GM19468 (cell line): ENCODE data around the gene LRRC8A.
"Not testable (repeated sequence)": the region's sequence is repeated elsewhere in the genome, so short reads cannot be mapped to it uniquely, and the experiment has no call there.

ENCODE experiments used
- ATAC-seq: cut with Tn5 transposase; IDR thresholded peaks from one replicate; pipeline ENCODE4 v1.9.1; 2021; ENCODE audit warnings: mild to moderate bottlenecking, moderate library complexity, moderate number of reproducible peaks; ENCODE audit not compliant: unreplicated experiment; ENCODE audit errors: extremely low read depth

Gene LRRC8A

DNA sequence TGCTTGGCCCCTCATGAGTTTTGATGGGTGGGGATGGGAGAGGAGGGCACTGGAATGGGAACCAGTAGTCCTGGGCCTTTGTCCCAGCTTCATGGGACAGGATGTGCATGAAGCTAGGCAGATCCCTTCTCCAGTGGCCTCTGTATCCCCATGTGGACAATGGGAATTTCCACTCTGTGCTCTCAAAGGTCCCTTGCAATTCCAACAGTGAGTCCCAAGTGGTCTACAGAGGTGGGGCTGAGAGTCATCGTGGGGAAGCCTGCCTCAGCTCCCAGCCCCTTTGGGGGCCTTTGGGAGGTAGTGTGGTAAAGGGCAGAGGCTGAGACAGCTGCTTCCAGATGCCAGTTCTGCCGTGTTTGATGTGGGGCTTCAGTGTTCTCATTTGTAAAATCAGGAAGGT is 37.0 kb downstream of the LRRC8A start:
- no peak for ATAC-seq

- ATAC-seq: no peak
Measured at GRCh38 chr9:128919402-128920089, 37.6 kb downstream of the LRRC8A start.

GRCh38 chr9:128920381-128921058 is 38.6 kb downstream of the LRRC8A start, which contains the start of gene PHYHD1:
Gene PHYHD1, plus strand, starts transcription at chr9:128920982. Its CDS starts 1,342 bp downstream, at chr9:128922324.
- no peak for ATAC-seq

GRCh38 chr9:128921881-128922763 is 40.2 kb downstream of the LRRC8A start:
- ATAC-seq: no peak

- ATAC-seq: no peak
Measured at GRCh38 chr9:128923493-128923883, 41.6 kb downstream of the LRRC8A start.

GRCh38 chr9:128927731-128928411 is 45.9 kb downstream of the LRRC8A start:
- no peak for ATAC-seq

DNA sequence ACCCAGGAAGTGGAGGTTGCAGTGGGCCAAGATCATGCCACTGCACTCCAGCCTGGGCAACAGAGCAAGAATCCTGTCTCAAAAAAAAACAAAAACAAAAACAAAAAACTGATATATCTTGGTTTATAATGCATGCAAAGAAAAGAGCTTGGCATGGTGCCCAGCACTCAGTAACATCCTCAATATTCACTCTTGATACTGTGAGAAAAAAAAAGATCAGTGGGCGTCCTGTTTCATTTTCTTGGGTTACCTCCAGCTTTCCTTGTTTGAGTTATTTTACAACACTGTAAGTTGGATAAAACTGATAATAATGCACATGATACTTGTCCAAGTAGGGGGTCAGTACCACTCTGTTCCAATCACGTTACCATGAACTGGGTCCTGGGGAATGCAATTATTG is 46.7 kb downstream of the LRRC8A start:
- ATAC-seq: no peak

DNA sequence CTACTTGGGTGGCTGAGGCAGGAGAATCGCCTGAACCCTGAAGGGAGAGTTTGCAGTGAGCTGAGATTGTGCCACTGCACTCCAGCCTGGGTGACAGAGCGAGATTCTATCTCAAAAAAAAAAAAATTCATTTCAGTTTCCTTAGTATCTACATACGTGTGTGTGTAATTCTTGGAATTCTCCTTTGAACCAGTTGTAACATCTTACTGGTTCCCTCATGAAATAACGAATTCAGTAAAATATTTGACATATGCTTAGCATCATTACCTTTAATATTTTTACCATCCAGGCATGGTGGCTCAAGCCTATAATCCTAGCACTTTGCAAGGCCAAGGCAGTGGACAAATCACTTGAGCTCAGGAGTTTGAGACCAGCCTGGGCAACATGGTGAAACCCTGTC is 47.6 kb downstream of the LRRC8A start:
- ATAC-seq: no peak

DNA sequence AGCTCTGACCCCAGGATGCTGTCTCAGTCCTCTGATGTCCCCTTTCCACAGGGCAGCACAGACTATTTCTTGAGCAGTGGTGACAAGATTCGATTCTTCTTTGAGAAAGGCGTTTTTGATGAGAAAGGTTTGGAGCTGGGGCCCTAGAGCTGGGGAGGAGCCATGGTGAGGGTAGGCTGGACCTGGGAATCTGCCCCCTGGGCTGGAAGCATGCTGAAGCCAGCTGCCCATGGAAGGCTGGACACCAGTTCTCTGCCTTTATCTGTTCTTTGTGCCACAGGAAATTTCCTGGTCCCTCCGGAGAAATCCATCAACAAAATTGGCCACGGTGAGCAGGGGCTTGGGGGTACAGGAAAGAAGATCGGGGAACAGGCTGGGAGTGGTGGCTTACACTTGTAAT is 51.8 kb downstream of the LRRC8A start:
- no peak for ATAC-seq

DNA sequence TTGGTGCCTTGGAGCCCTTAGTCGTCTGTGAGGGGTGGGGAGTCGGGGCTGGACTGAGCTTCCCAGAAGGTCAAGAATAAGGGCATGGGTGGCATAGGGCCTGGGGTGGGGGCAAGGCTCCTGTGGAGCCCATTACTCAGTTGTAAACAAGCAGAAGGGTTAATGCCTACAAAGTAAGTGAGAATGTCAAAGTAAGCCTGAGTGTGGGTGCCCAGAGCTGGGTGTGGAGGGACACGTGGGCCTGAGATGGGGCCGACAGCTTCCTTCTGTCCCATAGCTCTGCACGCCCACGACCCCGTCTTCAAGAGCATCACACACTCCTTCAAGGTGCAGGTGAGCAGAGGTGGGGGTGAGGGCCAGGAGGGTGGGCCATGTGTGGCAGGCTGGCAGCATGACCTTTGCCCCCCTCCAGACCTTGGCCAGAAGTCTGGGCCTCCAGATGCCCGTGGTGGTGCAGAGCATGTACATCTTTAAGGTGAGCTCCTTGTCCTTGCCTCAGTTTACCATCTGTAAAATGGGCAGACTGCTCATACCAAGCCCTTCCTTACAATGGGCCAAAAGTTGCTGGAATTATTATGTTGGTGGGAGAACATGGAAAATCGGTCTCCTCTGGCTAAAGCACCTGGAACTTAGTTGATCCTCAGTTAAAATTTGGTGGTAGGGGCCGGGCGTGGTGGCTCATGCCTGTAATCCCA is 54.4 kb downstream of the LRRC8A start:
- ATAC-seq: no peak

GRCh38 chr9:128937310-128938165 is 55.6 kb downstream of the LRRC8A start:
- no peak for ATAC-seq

- ATAC-seq: no peak
Measured at GRCh38 chr9:128940271-128940921, 58.5 kb downstream of the LRRC8A start.

- ATAC-seq: no peak
Measured at GRCh38 chr9:128940946-128941755, 59.2 kb downstream of the LRRC8A start.

DNA sequence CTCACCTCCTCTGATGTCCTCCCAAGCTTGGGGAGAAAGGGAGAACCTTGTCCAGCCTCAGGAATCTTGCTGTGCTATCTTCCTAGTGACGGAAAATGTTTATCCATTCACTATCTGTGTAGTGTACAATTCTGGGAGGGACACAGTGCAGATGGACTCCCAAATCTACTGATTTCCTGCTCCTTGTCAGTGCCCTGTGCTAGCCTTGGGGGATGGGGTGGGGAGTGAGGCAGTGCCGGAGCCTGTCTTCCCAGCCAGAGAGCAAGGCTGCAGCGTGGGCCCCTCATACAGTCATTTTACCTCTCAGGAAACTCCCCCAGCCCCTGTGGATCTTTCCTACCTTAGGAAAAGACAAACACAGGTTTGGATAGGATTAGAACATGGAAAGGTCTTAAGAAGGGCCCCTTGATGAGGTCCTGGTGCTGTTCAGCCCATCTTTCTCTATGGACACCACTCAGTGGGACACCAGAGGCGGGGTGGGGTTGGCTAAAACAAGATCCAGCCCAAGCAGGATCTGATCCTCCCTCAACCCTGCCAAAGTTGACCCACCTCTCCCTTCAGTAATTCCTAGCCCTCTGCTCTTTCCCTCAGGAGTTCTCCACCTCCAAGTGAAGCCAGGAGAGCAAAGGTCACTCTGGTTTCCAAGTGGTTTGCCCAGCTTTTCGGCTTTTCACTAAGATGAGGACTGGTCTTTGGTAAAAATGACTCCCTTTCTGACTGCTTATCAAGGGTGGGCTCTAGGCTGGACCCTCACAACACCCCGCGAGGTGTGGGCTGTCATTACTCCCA is 62.1 kb downstream of the LRRC8A start:
- ATAC-seq: no peak

DNA sequence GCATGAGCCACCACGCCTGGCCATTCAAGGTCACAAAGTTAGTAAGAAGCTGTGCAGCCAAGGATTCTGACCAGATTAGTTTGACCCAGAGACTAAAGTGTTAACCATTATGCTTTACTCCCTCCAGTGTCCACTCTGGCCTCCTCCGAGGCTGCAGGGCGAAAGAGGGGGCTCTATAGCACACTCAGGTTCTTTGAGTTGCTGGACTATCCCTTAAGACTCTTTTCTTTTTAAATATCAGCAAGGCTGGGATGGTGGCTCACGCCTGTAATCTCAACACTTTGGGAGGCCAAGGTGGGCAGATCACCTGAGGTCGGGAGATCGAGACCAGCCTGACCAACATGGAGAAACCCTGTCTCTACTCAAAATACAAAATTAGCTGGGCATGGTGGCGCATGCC is 63.0 kb downstream of the LRRC8A start:
- ATAC-seq: not testable (repeated sequence)

- ATAC-seq: no peak
Measured at GRCh38 chr9:128945798-128946501, 64.0 kb downstream of the LRRC8A start.
